ENCODE results near the gene CFAP97D2.
"Not testable (repeated sequence)": the region's sequence is repeated elsewhere in the genome, so short reads cannot be mapped to it uniquely, and the experiment has no call there.

Gene CFAP97D2

DNA sequence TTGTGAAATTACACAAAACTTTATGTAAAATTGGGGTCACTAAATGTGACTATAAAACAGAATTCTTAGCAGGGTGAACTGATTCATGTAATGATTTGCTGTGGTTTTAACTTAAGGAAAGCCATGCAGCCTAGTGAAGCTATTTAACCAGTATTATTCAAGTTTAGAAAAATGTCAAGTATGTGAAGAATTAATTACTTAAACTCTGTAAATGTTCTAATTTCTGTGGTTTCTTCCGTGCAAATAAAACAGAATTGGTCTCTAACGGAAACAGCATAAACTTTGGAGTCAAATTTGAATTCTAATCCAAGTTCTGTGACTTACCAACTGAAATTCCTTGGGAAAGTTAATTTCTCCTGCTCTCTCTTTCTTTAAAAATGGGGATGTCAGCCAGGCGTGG is 69.0 kb downstream of the CFAP97D2 start:
- CTCF ChIA-PET, result no interaction called here
- POLR2A ChIA-PET, result no interaction called here
- no peak for DNase-seq (ENCODE audit: extremely low spot score)

DNA sequence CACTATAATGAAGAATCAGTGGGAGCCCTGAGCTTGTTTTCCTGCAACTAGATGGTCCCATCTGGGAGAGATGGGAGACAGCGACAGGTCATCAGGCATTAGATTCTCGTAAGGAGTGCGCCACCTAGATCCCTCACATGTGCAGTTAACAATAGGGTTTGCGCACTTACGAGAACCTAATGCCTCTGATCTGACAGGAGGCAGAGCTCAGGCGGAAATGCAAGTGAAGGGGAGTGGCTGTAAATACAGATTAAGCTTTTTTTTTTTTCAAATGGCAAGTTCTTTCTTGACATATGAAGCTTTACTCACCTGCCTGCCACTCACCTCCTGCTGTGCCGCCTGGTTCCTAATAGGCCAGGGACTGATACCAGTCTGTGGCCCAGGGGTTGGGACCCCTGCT is 70.0 kb downstream of the CFAP97D2 start:
- TF ChIP-seq, protein P1, sequence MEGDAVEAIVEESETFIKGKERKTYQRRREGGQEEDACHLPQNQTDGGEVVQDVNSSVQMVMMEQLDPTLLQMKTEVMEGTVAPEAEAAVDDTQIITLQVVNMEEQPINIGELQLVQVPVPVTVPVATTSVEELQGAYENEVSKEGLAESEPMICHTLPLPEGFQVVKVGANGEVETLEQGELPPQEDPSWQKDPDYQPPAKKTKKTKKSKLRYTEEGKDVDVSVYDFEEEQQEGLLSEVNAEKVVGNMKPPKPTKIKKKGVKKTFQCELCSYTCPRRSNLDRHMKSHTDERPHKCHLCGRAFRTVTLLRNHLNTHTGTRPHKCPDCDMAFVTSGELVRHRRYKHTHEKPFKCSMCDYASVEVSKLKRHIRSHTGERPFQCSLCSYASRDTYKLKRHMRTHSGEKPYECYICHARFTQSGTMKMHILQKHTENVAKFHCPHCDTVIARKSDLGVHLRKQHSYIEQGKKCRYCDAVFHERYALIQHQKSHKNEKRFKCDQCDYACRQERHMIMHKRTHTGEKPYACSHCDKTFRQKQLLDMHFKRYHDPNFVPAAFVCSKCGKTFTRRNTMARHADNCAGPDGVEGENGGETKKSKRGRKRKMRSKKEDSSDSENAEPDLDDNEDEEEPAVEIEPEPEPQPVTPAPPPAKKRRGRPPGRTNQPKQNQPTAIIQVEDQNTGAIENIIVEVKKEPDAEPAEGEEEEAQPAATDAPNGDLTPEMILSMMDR (IDR thresholded peaks at IDR 0.05; ENCODE audit: control extremely low read depth, extremely low read depth, low read depth, missing control alignments), result no peak
- ChIA-PET CTCF (interaction anchor here (1.5 to 1.6 kb wide), 2 partner anchors 9 to 46 kb away, joined by 3 to 6 read pairs; no protein-coding TSS in a partner anchor), POLR2A (interaction anchor here (0.6 to 1.1 kb wide), 3 partner anchors 33 to 52 kb away, joined by 3 read pairs; partner anchors contain the start of gene UPF3A)
- DNase-seq (ENCODE audit: extremely low spot score), result no peak

More for the DNA sequence above, 69.0 kb downstream of the CFAP97D2 start:
- TF ChIP-seq, protein P1 (IDR thresholded peaks at IDR 0.05; ENCODE audit: control extremely low read depth, extremely low read depth, low read depth, missing control alignments), result no peak

DNA sequence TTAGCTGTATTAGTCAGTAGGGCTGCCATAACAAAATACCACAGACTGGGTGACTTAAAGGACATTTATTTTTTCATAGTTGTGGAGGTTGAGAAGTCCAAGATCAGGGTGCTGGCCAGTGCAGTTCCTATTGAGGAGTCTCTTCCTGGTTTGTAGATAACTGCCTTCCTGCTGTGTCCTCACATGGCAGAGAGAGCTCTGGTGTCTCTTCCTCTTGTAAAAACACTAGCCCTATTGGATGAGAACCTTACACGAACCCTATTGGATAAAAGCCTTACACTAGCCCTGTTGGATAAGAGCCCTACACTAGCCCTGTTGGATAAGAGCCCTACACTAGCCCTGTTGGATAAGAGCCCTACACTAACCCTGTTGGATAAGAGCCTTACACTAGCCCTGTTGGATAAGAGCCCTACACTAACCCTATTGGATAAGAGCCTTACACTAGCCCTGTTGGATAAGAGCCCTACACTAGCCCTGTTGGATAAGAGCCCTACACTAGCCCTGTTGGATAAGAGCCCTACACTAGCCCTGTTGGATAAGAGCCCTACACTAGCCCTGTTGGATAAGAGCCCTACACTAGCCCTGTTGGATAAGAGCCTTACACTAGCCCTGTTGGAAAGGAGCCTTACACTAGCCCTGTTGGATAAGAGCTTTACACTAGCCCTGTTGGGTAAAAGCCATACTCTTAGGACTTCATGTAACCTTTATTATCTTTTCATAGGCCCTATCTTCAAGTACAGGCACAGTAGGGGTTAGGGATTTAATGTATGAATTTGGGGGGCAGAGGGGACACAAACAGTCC is 72.8 kb downstream of the CFAP97D2 start:
- POLR2A ChIA-PET; DNase-seq (ENCODE audit: extremely low spot score): not testable (repeated sequence)
- CTCF ChIA-PET, result interaction anchor here (0.9 to 1.3 kb wide), 2 partner anchors 8 to 17 kb away, joined by 3 to 5 read pairs; no protein-coding TSS in a partner anchor

DNA sequence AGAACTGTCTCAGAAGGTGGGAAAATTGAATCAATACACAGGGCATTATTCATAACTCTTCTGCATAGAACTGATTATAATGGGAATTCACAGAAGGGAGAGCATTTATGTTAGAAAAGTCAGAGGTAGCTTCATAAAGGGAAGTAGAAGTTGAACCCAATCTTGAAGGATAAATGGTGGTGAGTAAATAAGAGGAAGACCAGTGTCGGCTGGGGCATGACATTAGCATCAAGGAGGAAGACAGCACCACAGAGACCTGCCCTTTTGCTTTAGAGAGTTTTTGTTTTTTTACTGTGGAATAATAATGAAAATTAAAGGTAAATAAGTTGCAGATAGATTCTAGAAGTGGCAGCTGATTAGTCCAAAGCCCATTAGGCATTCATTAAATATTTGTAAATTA is 77.5 kb downstream of the CFAP97D2 start:
- no peak for DNase-seq (ENCODE audit: extremely low spot score)
- TF ChIP-seq, protein P1 (IDR thresholded peaks at IDR 0.05; ENCODE audit: control extremely low read depth, extremely low read depth, low read depth, missing control alignments), result no peak
- POLR2A ChIA-PET, result no interaction called here
- CTCF ChIA-PET, result interaction anchor here (0.9 to 1.3 kb wide), 2 partner anchors 19 to 20 kb away, joined by 3 read pairs; no protein-coding TSS in a partner anchor

DNA sequence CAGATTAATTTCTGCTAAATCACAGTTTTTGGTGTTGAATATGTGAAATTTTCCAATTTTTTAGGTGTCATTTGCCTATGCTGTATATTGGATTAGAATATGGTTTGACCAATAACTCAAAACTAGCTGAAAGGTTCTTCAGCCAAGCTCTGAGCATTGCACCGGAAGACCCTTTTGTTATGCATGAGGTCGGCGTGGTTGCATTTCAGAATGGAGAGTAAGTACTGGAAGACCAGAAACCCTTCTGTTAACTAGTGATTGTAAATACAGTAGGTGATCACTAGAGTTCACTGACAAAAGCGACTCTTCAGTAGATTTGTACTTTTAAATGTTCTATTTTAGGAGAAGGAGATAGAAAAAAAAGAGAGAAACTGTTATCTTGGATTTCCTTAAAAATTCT is 78.0 kb downstream of the CFAP97D2 start:
- ChIA-PET POLR2A (no interaction called here), CTCF (interaction anchor here (1.3 kb wide), 1 partner anchor 21 kb away, joined by 3 read pairs; no protein-coding TSS in a partner anchor)
- TF ChIP-seq, protein P1 (IDR thresholded peaks at IDR 0.05; ENCODE audit: control extremely low read depth, extremely low read depth, low read depth, missing control alignments), result no peak
- no peak for DNase-seq (ENCODE audit: extremely low spot score)

DNA sequence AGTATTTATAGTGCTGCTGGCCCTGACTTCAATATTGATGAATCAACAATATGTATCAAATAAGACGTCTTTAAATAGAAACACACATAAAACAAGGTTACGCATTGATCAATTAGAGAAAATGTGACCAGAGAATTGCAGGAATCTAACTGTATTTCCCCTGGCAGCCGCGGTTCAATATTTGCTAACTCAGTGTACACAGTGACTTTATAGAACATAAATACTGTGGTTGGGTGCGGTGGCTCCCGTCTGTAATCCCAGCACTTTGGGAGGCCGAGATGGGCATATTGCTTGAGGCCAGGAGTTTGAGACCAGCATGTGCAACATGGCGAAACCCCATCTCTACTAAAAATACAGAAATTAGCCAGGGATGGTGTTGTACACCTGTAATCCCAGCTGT is 79.5 kb downstream of the CFAP97D2 start:
- ChIA-PET CTCF (interaction anchor here (1.0 kb wide), 1 partner anchor 59 kb away, joined by 4 read pairs; no protein-coding TSS in a partner anchor), POLR2A (no interaction called here)
- TF ChIP-seq, protein P1 (IDR thresholded peaks at IDR 0.05; ENCODE audit: control extremely low read depth, extremely low read depth, low read depth, missing control alignments), result no peak
- DNase-seq (ENCODE audit: extremely low spot score), result no peak

DNA sequence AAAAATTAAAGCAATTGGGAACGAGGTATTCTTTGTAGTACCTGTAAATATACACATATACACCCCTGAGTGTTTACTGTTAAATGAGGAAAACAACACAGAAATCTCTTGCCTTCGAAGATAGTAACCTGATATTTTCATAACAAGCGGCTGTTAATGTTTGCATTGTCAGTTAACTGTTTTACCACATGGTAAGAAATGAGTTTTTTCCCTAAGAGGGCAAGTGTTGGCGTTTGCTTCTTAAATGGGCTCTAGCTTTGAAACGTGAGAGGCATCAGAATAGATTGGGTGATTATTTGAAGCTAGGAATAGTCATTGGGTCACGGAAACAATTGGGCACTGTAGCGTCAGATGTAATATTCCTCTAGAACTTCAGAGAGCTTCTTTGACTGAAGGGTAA is 80.3 kb downstream of the CFAP97D2 start:
- POLR2A ChIA-PET, result no interaction called here
- DNase-seq (ENCODE audit: extremely low spot score), result no peak
- CTCF ChIA-PET, result no interaction called here
- TF ChIP-seq, protein P1 (IDR thresholded peaks at IDR 0.05; ENCODE audit: control extremely low read depth, extremely low read depth, low read depth, missing control alignments), result no peak
